NCI-H446 treated with DMSO at 0.1 percent for 48 hours (cell line): ENCODE data around the gene JMJD6.
"Not testable (repeated sequence)": the region's sequence is repeated elsewhere in the genome, so short reads cannot be mapped to it uniquely, and the experiment has no call there.

Experiments used
- DNase-seq: peaks from one replicate; lab custom pipeline; 2025; lab: John Stamatoyannopoulos, UW

The JMJD6 gene

DNA sequence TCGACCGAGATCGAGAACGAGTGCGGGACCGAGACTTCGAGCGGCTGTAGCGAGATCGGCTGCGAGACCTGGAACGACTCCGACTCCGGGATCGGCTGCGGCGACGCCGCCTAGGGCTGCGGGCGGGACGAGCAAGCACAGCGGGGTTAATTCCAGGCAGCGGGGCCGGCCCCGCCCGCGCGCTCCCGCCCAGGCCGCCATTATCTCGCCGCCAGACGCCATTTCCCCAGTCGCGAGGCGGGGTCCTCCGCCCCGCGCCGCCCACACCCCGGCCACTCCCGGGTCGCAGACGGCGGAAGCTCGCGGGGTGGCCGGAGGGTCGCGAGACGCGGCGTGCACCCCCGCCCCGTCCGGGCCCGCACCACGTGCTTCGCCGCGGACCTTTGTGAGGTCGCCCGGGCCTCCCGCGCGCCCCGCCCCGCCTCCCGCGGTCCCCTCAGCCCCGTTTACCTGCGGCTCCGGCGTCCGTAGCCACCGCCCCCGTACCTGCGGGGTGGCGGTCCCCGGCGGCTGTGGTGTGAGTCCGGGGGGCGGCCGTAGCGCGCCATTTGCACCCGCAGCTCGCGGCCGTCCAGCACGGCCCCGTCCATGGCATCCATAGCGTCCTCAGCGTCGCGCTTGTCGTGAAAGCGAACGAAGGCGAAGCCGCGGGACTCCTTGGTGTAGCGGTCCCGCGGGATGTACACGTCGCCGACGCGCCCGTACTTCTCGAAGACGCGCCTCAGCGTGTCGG, 10.1 kb upstream of the JMJD6 start:
- DNase-seq = no peak

- no peak for DNase-seq
Measured at GRCh38 chr17:76735586-76736348, 9.4 kb upstream of the JMJD6 start.

GRCh38 chr17:76735006-76735405, 8.6 kb upstream of the JMJD6 start:
- no peak for DNase-seq

DNA sequence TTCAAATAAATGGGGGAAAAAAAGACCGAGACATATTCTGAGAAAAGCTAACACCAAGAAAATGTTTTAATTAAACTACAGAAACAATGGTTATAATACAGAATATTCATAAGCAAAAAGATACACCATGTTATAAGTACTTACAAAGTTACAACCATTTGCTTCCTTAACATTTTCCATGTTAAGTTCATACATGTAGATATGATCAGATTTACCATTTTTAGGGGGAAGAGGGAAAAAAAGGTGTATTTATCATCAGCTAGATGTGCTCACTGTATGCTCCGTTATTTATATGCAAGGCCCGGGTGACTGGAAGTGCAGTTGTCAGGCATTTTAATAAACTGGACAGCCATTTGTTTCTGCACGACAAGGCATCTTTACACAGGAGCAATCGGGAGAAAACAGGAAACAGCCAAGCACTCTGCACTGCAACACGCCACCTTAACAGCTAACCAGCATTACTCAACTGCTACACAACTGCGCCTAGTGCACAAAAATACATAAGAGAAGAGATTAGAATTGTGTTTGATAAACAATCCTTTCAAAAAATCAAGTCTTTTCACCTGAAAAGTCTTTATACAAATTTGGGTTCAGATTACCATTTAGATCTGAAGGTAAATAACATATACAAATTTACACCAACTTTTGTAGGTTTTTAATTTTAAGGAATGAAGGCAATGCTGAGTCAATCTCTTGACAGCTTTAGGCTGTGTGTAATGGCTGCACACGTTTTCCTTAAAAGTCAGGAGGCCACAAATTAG, 7.9 kb upstream of the JMJD6 start:
- no peak for DNase-seq

DNA sequence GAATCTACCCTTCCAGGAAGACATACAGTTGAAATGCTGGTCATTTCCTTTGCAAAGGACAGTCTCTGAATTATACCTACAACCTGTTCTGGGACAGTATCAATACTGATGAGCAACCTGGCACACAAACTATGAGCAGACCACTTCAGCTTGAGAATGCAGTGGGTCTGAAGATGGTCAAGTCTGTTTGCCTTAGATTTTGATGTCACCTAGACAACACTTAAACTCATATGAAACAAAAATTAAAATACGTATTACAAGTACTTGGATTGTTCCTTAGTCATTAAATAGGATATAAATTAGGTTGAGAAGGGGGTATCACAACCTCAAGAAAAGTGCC, 7.2 kb upstream of the JMJD6 start:
- DNase-seq = no peak

- peak; percentile 24 for DNase-seq
Measured at GRCh38 chr17:76732734-76733617, 6.6 kb upstream of the JMJD6 start.

- DNase-seq = not testable (repeated sequence)
Measured at GRCh38 chr17:76731800-76732733, 5.7 kb upstream of the JMJD6 start.

DNA sequence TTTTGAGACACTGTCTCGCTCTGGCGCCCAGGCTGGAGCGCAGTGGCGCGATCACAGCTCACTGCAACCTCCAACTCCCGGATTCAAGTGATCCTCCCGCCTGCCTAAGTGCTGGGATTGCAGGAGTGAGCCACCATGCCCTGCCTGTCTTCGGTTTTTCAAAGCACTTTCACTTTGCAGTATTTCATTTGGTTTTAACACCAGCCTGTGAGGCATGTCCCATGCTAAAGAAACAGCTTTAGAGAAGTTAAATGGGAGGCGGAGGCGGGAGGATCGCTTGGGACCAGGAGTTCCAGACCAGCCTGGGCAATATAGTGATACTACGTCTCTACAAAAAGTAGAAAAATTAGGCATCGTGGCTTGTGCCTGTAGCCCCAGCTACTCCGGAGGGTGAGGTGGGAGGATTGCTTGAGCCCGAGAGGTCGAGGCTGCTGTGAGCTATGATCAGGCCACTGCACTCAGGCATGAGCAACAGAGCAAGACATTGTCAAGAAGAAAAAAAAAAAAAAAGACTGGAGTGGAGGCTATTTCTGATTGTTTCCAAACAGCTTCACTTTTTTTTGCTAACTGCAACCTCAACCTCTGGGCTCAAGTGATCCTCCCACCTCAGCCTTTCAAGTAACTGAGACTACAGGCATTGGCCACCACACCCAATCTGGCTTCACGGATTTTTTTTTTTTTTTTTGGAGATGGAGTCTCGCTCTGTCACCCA, 1.5 kb upstream of the JMJD6 start:
- DNase-seq = no peak

- no peak for DNase-seq
Measured at GRCh38 chr17:76726776-76727718, 641 bp upstream of the JMJD6 start, which contains the start of gene METTL23. Gene METTL23 (plus strand): TSS chr17:76726839. CDS start chr17:76729711, 2,872 bp downstream.

DNA sequence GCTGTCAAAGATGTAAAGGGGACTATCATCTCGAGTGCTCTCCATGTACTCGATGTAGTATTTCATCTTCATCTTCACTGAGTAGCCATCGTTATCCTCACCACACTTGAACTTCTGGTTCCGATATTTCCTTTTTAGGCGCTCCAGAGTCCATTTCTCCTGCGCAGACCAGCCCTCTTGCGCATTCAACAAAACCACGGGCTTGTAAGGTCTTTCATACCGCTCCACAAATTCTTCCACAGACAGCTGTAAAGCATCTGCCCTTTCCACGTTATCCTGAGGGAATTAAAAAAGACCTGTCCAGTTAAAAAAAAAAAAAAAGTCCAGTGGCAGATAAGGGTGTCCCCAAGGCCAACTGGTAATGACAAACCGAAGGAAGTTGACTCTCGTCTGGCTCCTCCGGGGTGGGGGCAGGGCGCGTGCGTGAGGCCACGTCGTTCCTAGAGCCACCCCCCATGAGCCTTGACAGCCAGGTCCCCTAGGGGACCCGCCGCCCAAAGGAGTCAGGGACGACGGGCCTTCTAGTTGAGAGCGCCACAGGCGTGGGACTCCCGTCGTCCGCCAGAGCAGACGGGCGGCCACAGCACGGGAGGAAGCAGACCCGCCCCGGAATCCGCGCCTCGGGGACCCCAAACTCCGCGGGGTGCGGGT, 701 bp downstream of the JMJD6 start:
- DNase-seq = no peak

DNA sequence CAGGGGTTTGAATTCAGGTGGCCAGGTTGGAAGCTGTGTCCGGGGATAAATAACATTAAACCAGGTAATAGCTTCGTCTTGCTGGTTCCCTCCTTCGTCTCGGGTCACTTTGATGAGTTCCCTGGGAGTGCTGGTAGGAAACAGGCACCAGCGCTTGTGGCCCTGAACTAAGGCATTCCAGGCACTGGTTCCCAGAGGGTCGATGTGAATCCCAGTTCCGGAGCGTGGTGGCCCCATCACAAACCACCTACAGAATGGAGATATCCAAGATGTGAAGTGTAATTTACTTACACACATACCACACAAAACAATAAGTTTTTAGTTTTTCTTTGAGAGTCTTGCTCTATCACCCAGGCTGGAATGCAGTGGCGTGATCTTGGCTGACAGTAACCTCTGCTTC, 2.6 kb downstream of the JMJD6 start:
- DNase-seq = no peak

DNA sequence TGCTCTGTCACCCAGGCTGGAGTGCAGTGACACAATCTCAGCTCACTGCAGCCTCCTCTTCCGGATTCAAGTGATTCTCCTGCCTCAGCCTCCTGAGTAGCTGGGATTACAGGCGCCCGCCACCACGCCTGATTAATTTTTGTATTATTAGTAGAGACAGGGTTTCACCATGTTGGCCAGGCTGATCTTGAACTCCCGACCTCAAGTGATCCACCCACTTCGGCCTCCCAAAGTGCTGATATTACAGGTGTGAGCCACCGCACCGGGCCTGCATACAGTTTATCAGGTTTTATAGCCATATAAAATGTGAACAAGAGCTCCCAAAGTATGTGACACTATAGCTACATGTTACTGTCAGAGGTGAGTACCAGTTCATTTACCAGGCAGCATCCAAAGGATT, 3.4 kb downstream of the JMJD6 start:
- not testable (repeated sequence) for DNase-seq

GRCh38 chr17:76722279-76722678, 4.1 kb downstream of the JMJD6 start:
- no peak for DNase-seq

DNA sequence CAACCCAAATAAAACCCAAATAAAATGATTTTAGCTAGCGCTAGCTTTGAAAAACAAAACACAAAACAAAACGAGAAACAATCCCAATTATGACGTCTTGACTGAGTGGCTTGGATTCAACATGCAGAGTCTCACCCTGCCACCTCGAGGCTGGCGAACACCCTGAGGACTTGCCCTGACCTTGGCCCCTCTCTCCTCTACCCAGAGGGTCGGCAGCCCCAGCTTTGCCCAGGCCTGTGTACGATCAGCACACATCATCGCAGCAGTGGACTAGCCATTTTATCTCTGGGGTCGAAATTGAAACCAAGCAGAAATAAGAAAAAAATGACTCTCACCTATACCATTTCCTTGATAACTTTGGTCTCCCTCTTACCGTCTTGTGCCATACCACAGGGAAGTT, 4.9 kb downstream of the JMJD6 start:
- no peak for DNase-seq

GRCh38 chr17:76720941-76721340, 5.5 kb downstream of the JMJD6 start:
- no peak for DNase-seq

GRCh38 chr17:76720211-76720610, 6.2 kb downstream of the JMJD6 start:
- DNase-seq = no peak

- no peak for DNase-seq
Measured at GRCh38 chr17:76718516-76718915, 7.9 kb downstream of the JMJD6 start.

DNA sequence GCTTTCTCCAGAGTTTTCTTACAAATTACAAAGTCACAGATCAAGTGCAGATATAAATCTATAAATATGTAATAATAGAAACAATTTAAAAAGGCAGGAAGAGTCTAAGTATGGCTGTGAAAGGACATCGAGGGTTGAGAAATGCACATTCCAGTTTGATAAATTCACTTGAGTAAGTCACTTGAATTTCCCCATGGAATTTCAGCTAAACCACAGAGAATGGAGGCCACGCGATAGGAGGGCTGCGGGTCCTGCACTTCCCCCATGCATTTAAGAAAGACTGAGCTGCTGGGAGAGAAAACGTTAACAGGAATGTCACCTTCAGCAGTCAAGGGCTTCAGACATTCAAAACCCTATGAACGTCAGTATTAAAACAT, 9.6 kb downstream of the JMJD6 start:
- no peak for DNase-seq
